Inflammatory macrophage treated with lipopolysaccharide for 1 hour (primary cell): ENCODE results near the gene LIMK2.
"Not testable (repeated sequence)": the region's sequence is repeated elsewhere in the genome, so short reads cannot be mapped to it uniquely, and the experiment has no call there.

Experiments used
- DNase-seq, 2 donors: peaks; one replicate each; pipeline ENCODE4 v3.0.0-alpha.2; 2020 to 2022

LIMK2 gene

DNA sequence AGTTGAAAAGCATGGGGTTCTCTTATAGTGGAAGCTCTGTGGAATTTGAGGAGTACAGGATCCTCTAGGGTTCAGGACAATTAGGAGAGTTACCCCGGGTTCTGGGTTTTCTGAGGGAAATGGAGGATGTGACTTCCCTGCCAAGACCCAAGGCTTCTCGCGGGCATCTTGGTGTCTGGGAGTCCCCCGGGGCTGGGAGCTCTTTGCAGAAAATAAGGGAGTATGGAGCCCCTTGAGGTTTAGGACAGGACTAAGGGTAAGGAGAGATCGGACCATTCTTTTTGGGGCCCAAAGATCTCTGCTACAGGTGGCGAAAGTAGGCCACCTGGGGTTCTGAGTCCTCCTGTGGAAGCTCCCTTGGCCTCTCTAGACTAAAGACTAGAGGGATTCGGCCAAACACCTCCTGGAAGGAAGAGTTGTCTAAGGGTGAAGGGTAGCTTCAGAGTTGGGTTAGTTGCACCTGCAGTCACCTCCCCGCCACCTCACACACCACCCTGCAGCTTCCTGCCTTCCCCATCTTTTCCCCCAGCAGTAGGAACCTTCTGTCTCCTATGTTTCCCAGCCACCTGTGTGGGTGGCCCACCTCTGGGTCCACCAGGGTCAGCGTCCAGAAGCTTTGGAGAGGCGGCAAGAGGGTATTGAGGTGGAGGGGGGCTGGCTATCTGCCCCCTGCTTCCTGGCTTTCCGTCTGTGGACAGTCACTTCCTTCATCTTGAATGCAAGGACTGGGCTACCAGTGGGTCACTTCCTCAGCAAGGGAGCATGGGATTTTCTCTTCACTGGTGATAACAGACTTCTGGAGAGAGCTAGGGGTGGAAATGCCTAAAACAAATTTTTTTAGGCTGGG is 908 bp downstream of the LIMK2 start:
- DNase-seq, result peak; percentile 38 to 43

DNA sequence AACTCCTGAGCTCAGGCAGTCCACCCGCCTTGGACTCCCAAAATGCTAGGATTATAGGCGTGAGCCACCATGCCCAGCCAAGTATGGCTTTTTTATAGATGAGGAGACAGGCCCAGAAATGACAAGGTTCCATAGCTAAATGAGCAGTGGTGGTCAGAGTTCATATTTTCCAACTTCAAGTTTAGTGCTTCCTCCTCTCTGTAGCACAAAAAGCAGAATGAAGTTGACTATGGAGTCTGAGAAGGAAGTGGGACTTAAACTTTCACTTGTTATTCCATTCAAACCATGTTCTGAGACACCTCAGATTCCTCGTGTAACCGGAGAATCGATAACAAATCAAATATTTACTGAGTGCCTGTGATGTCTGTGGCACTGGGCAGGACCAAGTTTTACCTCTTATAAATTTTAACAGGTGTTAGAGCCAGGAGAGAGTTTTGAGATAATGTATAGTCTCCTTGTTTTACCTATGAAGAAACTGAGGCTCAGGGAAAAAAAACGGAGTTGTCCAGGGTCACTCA is 3.0 kb downstream of the LIMK2 start:
- no peak for DNase-seq

DNA sequence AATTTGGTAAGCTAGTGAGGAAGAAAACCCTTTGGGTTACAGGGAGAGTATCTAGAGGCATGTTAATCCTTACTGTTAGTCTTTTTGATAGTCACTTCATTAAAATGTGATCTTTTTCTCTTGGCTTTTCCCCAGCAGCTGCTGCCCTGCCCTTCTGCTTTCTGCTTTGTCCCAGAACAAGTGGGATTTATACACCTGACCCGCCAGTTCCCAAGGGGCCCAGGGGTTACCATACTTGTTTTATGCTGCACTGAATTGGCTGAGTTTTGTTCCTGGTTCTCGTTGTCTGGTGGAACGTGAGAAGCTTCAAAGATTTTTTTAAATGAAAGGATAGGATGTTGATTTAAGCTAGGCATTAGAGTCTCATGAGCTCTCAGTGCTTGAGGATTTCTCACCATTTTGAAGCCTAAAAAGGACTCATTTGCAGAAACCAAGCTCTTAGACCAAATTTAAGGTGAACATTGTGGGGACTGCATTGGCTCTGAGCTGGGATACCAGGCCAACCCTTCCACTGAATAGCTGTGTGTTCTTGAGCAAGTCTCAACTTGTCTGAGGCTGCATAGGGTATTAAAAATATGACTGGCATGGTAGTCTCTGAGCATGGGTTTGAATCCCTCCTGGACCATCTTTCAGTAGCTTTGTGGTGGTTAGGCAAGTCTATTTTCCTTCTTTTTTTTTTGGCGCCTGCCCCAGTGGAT is 6.6 kb downstream of the LIMK2 start:
- no peak for DNase-seq

DNA sequence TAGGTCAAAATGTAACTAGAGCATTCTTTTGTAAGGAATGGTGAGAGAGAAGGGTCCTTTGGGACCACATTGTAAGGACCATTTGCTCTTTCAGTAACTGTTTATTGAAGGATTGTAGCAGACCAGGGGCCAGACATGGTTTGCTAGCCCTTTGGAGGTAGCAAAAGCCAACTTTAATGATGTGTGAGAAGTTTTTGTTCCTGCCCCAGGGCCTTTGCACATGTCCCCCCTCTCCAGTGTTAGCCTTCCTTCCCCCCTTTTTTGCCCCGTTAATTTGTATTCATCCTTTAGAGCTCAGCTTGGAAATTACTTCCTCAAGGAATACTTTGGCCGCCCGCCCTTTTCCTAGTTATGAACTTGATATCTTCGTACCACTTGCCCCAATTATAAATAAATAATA is 9.0 kb downstream of the LIMK2 start:
- DNase-seq, result no peak

DNA sequence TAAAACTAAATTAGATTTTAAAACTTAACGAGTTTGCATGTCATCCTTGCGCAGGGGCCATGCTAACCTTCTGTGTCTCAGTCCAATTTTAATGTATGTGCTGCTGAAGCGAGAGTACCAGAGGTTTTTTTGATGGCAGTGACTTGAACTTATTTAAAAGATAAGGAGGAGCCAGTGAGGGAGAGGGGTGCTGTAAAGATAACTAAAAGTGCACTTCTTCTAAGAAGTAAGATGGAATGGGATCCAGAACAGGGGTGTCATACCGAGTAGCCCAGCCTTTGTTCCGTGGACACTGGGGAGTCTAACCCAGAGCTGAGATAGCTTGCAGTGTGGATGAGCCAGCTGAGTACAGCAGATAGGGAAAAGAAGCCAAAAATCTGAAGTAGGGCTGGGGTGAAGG is 10.6 kb downstream of the LIMK2 start:
- DNase-seq, result no peak

DNA sequence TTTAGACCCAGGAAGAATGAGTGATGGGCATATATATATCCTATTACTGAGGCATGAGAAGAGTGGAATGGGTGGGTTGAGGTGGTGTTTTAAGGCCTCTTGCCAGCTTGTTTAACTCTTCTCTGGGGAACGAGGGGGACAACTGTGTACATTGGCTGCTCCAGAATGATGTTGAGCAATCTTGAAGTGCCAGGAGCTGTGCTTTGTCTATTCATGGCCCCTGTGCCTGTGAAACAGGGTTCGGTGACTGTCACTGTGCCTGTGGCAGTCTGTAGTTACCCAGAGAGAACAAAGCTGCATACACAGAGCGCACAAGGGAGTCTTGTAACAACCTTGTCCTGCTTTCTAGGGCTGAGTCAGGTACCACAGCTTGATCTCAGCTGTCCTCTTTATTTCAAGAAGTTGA is 11.7 kb downstream of the LIMK2 start:
- no peak for DNase-seq

DNA sequence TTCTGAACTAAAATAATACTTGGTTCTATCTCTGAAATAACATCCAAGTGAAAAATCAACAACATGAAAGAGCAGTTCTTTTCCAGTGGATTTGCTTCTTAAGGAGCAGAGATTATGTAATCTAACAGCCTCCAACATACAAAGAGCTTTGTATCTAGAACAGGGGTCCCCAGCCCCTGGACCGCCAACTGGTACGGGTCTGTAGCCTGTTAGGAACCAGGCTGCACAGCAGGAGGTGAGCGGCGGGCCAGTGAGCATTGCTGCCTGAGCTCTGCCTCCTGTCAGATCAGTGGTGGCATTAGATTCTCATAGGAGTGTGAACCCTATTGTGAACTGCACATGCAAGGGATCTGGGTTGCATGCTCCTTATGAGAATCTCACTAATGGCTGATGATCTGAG is 12.6 kb downstream of the LIMK2 start:
- not testable (repeated sequence) for DNase-seq

DNA sequence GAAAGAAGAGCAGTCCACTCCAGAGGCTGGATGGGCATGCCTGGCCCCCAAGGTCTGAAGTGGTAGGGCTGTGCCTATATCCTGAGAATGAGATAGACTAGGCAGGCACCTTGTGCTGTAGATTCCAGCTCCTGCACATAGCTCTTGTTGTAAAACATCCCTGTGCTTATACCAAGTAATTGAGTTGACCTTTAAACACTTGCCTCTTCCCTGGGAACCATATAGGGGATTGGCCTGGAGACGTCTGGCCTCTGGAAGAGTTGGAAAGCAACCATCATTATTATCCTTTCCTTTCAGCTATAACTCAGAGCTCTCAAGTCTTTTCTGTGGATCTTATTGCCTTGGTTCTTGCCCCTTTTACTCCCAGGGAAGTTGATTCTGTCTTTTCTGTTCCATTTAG is 15.1 kb downstream of the LIMK2 start:
- no peak for DNase-seq

DNA sequence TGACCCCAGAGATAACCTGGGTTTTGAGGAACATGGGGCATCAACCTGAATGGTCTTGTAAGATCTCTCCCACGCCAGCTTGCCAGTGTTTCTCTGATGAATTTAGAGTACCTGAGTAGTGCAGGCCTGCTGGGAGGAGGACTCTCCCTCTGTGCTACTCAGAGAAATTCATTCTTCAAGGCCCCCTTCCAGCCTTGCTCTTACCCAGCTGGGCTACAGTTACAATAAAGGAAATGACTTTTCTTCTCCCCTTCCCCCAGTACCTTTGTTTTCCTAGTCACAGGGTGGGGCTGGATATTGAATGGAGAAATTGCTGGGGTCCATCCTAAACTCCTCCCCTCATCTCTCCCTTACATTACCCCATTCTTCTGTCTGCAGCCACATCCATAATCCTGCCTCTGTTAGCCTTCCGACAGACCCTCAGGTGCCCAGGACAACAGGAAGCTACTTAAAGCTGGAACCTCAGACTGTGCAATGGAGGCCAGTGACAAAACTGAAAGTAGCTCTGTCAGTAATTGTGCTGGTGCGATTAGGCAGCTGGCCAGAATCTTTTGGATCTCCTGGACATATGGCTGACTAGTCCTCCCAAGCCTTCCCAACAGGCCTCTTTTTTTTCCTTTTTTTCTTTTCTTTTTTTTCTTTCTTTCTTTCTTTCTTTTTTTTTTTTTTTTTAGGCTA is 17.4 kb downstream of the LIMK2 start:
- DNase-seq, result peak in 1 of 2 donors; percentile 43

DNA sequence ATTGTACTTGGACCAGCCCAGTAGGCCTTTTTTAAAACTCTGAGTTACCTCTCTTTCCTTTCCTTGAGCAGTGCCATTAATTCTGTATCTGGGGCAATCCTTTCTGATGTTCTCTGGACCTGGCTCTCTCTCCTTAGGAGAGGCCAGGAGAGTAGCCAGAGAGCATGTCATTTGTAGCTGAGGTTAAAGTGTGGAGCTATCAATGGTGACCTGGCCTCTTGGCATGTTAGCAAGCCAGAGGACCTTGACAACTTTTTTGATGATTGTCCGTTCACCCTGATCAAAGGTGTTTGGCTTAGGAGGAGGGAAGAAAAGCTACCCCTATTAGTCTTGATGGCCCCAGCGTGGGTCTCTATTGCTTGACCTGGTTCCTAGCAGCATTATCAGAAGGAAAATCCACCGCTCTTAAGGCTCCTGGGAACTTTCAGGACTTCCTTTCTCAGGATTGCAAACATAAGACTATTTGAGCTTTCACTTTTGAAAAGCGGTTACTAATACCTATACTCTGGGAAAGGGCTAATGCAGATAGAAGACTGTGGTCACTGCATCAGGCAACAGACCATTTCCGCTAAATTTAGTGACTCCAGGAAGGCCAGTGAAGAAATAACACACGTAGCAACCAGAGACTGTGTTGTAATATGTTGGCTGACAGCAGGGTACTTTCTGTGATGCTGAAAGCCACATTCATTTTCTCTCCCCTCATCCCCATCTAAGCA is 18.2 kb downstream of the LIMK2 start:
- DNase-seq, result peak; percentile 92 to 95

DNA sequence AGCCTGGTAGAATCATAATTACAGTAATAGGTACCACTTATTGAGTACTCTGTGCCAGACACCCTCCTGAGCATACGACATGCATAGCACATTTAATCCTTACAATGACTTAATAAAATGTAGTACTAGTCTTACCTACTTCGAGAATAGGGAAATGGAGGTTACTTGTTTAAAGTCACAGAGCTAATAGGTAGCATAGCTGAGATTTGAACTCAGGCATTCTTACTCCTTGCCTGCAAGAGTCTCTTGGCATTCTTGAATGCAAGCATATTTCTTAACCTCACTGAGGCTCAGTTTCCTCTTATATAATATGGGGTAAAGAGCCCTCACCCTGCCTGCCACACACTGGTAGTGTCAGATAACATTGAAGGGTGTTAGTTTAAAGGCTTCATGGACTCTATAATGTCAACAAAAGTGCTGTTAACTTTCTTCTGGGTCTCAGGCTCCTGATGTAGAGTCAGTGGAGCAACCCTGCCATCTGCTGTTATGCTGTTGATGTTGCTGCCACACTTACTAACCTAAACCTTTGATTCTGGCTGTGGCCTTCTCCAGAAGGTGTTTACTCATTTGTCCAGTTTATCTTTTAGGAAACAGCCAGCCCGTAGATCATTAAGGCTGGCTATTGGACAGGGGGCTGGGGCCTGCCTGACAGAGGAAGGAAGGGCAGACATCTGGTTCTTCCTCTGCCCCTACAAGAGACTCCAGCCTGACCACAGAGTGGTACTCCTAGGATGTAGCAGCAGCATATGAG is 18.9 kb downstream of the LIMK2 start:
- DNase-seq, result peak; percentile 50 to 70

DNA sequence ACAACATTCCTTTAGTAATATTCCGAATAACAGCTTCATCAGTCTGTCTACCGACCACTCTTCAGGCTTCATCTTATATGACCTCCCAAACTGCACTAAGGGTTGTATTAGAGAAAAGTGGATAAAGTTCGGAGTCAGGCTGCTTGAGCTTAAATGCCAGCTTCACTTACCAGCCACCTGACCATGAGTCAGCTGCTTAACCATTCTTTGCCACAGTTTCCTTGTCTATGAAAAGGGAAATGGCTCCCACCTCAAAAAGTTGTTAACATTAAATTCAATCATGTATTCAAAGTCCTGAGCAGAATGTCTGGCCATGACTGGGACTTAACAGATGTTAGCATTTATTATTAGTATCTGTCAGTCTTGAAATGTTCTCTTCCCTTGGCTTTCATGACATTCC is 20.9 kb downstream of the LIMK2 start:
- DNase-seq, result peak; percentile 62 to 66

DNA sequence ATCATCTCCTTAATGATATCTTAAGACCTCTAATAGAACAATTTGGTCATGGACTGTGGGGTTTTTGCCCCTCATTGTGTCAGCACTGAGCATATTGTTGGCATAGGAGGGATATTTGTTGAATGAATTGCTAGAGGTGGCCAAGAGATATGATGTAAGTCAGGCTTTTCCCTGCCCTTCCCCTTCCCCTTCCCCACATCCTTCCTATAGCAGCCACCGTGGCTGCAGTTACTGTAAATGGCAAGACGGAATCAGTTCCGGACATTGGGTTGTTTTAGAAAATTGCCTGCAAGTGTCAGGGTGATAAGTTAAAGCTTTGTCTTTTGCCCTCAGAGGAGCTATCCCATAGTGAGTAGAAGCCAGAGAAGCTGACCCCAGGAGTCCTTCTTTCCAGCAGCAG is 23.0 kb downstream of the LIMK2 start:
- peak; percentile 84 to 90 for DNase-seq

DNA sequence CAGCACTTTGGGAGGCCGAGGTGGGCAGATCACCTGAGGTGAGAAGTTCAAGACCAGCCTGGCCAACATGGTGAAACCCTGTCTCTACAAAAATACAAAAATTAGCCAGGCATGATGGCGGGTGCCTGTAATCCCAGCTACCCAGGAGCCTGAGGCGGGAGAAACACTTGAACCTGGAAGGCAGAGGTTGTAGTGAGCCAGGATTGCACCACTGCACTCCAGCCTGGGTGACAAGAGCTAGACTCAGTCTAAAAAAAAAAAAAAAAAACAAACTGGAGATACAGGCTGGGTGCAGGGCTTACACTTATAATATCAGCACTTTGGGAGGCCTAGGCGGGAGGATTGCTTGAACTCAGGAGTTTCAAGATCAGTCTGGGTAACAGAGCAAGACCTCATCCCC is 23.9 kb downstream of the LIMK2 start:
- DNase-seq, result not testable (repeated sequence)

DNA sequence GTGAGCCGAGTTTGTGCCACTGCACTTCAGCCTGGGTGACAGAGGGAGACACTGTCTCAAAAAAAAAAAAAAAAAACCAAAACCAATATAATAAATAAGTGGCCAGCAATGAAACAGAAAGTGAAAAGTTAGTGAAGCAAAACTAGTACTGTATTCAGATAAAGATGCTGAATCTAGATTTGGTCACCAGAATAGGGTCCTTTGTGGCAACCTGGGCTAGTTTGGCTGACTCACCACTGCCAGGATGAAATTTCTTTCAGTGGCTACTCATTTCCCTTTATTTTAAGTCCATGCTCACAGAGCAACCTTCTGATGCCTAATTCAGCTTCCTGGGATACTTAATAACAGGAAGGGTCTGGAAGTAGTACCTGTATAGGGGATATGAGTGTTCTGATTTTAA is 26.0 kb downstream of the LIMK2 start:
- peak in 1 of 2 donors; percentile 23 for DNase-seq

DNA sequence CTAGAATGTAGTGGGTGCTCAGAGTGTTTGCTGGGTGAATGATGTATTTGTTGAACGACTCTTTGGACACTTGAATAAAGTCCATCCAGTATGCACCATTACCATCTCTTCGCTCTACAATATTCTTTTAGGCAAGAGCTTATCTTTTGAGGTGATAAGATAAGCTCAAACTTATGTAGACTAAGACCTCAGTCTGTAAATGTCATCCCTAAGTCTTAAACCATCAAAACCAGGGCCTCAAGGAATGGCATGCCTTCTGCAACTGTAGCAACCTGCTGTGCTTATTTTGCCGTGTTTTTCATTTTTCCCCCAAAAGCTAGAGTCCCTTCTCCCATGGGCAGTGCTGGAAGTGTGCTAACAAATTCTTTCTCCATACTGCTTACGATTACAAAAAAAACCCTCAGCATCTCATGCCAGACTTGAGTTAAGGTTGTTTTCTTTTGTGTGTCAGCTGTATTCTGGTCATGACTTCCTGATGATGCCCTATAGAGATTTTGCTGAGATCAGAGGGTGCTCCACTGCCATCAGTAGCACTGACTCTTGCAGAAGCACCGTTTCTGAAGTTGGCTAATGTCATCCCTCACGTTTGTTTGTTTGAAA is 27.8 kb downstream of the LIMK2 start:
- no peak for DNase-seq

DNA sequence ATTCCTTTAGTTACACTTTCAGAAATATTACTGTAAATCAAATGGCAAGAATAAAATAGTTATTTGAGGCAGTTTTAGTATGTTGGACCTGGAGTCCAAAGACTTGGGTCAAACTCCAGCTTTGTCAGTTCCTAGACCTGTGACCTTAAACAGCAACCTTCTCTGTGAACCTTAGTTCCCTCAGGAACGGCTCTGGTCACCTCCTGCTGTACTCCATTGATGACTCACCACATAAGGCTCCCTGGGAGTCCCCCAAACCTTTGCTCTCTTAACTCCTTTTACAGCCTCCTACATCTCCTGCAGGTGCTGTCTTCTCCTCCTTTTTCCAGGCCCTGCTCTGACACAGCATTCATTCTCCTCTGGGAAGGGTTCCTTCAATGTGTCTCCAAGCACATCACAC is 29.1 kb downstream of the LIMK2 start:
- DNase-seq, result no peak

DNA sequence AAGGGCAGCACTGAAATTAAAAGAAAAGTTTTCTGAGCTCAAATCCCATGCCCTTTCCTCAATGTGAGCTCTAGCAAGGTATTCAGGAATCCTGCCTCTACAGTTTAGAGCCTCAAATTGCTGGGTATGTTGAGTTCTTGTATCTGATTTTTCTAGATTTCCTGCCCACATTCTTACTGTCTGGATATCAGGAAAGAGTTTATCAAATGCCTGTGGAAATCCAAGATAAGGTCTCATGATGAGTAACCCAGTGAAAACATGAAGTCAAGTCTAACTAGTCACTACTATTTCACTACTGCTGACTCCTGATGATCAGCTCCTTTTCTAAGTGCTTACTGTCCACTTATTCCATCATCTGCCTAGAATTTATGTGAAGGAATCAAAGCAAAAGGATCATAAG is 29.8 kb downstream of the LIMK2 start:
- no peak for DNase-seq

DNA sequence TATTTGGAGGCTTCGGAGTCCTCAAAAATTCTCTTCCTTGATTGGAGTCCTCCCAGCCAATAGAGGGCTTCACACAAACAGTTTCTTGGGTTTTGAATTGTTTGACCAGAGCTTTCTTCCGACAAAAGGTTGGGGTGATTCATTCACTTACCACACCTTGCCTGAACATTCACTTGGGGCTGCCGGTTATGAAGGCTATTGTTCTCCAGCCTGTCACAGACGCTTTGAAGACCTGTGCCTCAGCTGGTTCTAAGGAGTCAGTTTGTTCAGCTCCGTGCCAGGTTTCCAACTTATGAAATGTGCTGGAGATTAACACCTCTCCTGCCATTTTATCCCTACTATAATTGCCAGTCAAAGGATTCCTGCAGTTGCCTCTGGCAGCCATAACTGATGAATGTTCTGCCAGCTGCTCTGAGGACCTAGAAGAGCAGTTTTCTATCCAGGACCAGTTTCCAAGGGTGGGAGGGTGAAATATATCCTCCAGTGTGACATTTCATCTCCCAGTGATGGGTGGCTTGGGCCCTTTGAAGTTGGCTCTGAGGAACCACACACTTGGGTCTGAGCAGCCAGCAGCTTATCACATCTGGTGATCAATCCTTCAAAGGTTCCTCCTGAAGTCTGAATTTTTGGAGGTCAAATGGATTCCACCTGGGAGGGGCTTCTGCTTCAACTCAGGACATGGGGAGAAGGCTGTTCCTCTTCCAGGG is 31.4 kb downstream of the LIMK2 start:
- no peak for DNase-seq

DNA sequence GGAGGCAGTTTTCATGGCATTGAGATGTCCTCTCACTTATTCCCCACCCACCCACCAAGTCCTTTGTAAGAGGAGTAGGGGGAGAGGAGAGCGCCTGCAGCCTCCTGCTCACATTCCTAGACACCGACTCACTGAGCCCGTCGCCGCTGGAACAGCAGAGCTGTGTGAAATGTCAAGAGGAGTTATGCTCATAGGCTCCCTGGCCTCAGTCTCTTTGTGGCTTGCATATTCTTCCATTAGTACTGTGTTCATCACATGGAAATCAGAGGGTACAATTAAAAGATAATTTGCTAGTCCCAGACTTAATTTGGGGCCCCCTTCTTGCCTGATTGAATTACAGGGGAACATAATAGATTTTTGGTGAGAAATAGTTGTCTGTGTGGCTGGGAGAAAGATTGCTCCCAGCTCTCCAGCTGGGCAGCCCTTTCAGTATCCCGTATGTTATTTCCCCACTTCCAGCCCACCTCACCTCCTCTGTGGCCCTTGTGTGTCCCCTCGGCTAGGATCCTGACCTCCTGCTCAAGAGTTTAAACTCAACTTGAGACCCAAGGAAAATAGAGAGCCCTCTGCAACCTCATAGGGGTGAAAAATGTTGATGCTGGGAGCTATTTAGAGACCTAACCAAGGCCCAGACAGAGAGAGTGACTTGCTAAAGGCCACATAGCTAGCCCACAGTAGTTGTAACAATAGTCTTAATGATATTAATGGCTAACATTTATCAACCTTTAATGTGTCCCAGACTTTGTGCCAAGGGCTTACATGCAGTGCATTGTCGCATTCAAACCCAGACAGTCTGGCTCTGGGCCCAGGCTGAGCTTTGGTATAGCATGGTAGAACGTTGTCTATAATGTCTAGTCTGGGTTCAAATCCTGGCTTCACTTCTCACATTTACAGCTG is 32.2 kb downstream of the LIMK2 start:
- no peak for DNase-seq
